SHP77 (cell line): ENCODE measurements around the gene RAMACL.
"Not testable (repeated sequence)": the region's sequence is repeated elsewhere in the genome, so short reads cannot be mapped to it uniquely, and the experiment has no call there.

Source experiments
- DNase-seq, 2 experiments: peaks; one replicate each; lab custom pipeline; 2025; lab: John Stamatoyannopoulos, UW

RAMACL gene

GRCh38 chr6:166595949-166596348 lies 9.5 kb upstream of the RAMACL start:
- DNase-seq = no peak

GRCh38 chr6:166595061-166595780 lies 8.7 kb upstream of the RAMACL start:
- no peak for DNase-seq

GRCh38 chr6:166592821-166593220 lies 6.3 kb upstream of the RAMACL start:
- DNase-seq = no peak

GRCh38 chr6:166591961-166592520 lies 5.6 kb upstream of the RAMACL start:
- no peak for DNase-seq

GRCh38 chr6:166591026-166591425 lies 4.5 kb upstream of the RAMACL start:
- no peak for DNase-seq

- no peak for DNase-seq
These were observed 3.5 kb upstream of the RAMACL start for GRCh38 chr6:166589786-166590574.

- DNase-seq = no peak
These were observed 2.9 kb upstream of the RAMACL start for GRCh38 chr6:166589337-166589731.

GRCh38 chr6:166588691-166589336 lies 2.3 kb upstream of the RAMACL start:
- no peak for DNase-seq

- DNase-seq = no peak
These were observed 1.3 kb upstream of the RAMACL start for GRCh38 chr6:166587631-166588413.

- DNase-seq = no peak
These were observed 1.5 kb downstream of the RAMACL start for GRCh38 chr6:166584853-166585429.

GRCh38 chr6:166584155-166584554 lies 2.3 kb downstream of the RAMACL start:
- no peak for DNase-seq

GRCh38 chr6:166583230-166583965 lies 3.1 kb downstream of the RAMACL start:
- no peak for DNase-seq

- no peak for DNase-seq
These were observed 4.2 kb downstream of the RAMACL start for GRCh38 chr6:166582258-166582657.

GRCh38 chr6:166581801-166582200 lies 4.7 kb downstream of the RAMACL start:
- DNase-seq = not testable (repeated sequence)

- no peak for DNase-seq
These were observed 5.4 kb downstream of the RAMACL start for GRCh38 chr6:166581091-166581511.

- DNase-seq = no peak
These were observed 6.1 kb downstream of the RAMACL start for GRCh38 chr6:166580076-166581050.

GRCh38 chr6:166579237-166579850 lies 7.1 kb downstream of the RAMACL start:
- no peak for DNase-seq

GRCh38 chr6:166578536-166579236 lies 7.8 kb downstream of the RAMACL start:
- DNase-seq = no peak
